ENCODE data around the gene MCAM. TPM values are rescaled to one million over a fixed set of nuclear protein-coding genes. Genes with fewer than 3 reads are reported as not detected.

The MCAM gene
- total and polyA plus RNA-seq, 2 donors (not counting 3 experiments of a cell fraction or from before 2014, with no cell fraction given): 1,027 to 2,543 TPM

GRCh38 chr11:119266517-119267255 is 50.2 kb downstream of the MCAM start:
- no TSS peak for BruUV-seq (replicated peaks)
- Histone ChIP-seq H3K9me1 (replicated peaks; ENCODE audit: control insufficient read depth, extremely low read depth, insufficient read depth, low read length) (no peaks in the 10 kb centered on the region), H3K4me3 (replicated peaks in 1 of 3; ENCODE audit: insufficient read depth in 1 of 3, low read depth in 1 of 3, low read length in 3 of 3) (no peak overlapping the region), H3K27me3 (ENCODE audit: control insufficient read depth in 2 of 2, insufficient read depth in 2 of 2, low read length in 2 of 2) (no peaks in the 10 kb centered on the region), H3K4me1 (ENCODE audit: control insufficient read depth, extremely low read depth, insufficient read depth, low read length) (peaks cover 24% of the 10 kb centered on the region), H3K27ac (ENCODE audit: insufficient read depth, low read depth, low read length) (no peak overlapping the region), H3K79me2 (ENCODE audit: control insufficient read depth, insufficient read depth, low read length) (peaks cover 59% of the 10 kb centered on the region), H3K9me3 (replicated peaks; ENCODE audit: control insufficient read depth, insufficient read depth, low read length) (no peaks in the 10 kb centered on the region), H4K20me1 (replicated peaks; ENCODE audit: control insufficient read depth, extremely low read depth, insufficient read depth, low read length) (no peaks in the 10 kb centered on the region), H3K4me2 (ENCODE audit: insufficient read depth, low read length) (no peak overlapping the region), H3K9ac (replicated peaks; ENCODE audit: extremely low read depth, insufficient read depth, low read length) (no peak overlapping the region), H2AFZ (ENCODE audit: low read depth, low read length) (no peak overlapping the region), H3K36me3 (ENCODE audit: control insufficient read depth in 2 of 2, extremely low read depth in 1 of 2, insufficient read depth in 2 of 2, low read length in 2 of 2) (no peaks in the 10 kb centered on the region)
- POLR2A ChIA-PET: interaction anchor here (0.6 kb wide), 1 partner anchor 57 kb away, joined by 3 read pairs; no protein-coding TSS in a partner anchor
- intact Hi-C loops (cut with micrococcal nuclease): no loop called here
- dilution Hi-C loops (cut with MboI; ENCODE audit: extremely low pct_ligation_motif_present, low sequenced_read_pairs): no loop called here
- TF ChIP-seq JUN (IDR thresholded peaks at IDR 0.05; ENCODE audit: borderline replicate concordance, insufficient read depth, insufficient read length, low read depth) (no peak), MAX (IDR thresholded peaks at IDR 0.05; ENCODE audit: insufficient read depth, insufficient read length) (no peak), EZH2 (IDR thresholded peaks at IDR 0.05; ENCODE audit: borderline replicate concordance, low read depth, low read length, severe bottlenecking) (no peak), POLR2A (IDR thresholded peaks at IDR 0.05; ENCODE audit: low read depth, low read length) (no peak), MYC (IDR thresholded peaks at IDR 0.05; ENCODE audit: low read depth, low read length) (no peak), POLR2AphosphoS5 (IDR thresholded peaks at IDR 0.05; ENCODE audit: insufficient read depth, low read depth, low read length) (no peak), FOS (IDR thresholded peaks at IDR 0.05; ENCODE audit: borderline replicate concordance, insufficient read depth, low read length) (no peak), GATA2 (IDR thresholded peaks at IDR 0.05; ENCODE audit: insufficient read depth, insufficient read length, low read depth, low read length) (no peak)
- TF ChIP-seq, protein P1, sequence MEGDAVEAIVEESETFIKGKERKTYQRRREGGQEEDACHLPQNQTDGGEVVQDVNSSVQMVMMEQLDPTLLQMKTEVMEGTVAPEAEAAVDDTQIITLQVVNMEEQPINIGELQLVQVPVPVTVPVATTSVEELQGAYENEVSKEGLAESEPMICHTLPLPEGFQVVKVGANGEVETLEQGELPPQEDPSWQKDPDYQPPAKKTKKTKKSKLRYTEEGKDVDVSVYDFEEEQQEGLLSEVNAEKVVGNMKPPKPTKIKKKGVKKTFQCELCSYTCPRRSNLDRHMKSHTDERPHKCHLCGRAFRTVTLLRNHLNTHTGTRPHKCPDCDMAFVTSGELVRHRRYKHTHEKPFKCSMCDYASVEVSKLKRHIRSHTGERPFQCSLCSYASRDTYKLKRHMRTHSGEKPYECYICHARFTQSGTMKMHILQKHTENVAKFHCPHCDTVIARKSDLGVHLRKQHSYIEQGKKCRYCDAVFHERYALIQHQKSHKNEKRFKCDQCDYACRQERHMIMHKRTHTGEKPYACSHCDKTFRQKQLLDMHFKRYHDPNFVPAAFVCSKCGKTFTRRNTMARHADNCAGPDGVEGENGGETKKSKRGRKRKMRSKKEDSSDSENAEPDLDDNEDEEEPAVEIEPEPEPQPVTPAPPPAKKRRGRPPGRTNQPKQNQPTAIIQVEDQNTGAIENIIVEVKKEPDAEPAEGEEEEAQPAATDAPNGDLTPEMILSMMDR (IDR thresholded peaks at IDR 0.05; ENCODE audit: extremely low read depth in 1 of 2, insufficient read depth in 1 of 2, low read depth in 1 of 2, low read length in 2 of 2): no peak
- CTCF ChIA-PET: interaction anchor here (0.7 to 1.4 kb wide), 4 partner anchors 12 to 61 kb away, joined by 3 to 4 read pairs (median 4); partner anchors contain the start of gene CBL
- FAIRE-seq: no peak
- no peak for DNase-seq (ENCODE audit: low read depth, low spot score)

All from endothelial cell of umbilical vein (primary cell).